Astrocyte (in vitro differentiated cells and primary cell): ENCODE measurements around the gene PKD1.

Source experiments
- CTCF ChIP-seq: IDR thresholded peaks from 2 replicates; pipeline ENCODE4 v1.5.1; 2011; ENCODE audit warnings: low read depth, mild to moderate bottlenecking, inconsistent platforms, low read length, moderate library complexity; ENCODE audit not compliant: insufficient read depth
- EZH2 ChIP-seq: IDR thresholded peaks from 2 replicates; pipeline ENCODE4 v1.6.1; 2012; ENCODE audit warnings: mild to moderate bottlenecking, low read length, inconsistent platforms; ENCODE audit not compliant: insufficient read depth

DNA sequence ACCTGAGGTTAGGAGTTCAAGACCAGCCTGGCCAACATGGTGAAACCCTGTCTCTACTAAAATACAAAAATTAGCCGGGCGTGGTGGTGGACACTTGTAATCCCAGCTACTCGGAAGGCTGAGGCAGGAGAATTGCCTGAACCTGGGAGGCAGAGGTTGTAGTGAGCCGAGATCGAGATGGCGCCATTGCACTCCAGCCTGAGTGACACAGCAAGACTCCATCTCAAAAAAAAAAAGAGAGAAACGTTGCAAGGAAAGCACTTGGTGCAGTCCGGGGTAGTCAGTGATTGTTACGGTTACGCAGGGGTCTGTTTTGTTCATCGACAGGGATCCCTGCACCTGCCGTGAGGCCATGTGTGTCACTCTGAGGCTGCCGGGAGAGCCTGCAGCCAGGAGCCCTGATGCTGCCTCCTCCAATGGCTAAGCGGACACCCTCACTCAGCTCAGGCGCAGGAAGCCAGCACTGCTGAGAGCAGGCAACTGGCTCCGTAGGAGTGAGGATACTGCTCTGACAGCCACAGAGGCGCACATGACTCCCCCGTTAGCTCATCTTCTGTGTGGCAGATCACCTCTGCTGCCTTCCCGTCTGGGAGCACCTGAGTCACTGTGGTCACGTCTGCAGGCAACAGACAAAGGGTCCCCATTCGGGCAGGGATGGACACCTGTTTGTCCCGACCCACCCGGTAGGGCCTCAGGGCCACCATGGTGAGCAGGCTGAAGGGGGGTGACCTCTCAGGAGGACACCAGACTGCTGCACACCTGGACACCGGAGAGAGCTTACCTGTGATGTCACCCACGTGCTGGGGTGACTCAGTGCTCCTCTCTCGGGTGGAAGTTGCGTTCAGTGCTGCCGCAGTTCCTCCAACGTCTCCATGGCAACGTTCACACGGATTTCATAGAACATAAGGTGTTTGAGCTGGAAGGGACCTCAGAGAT, 7.5 kb upstream of the PKD1 start:
- TF ChIP-seq CTCF = no peak
- TF ChIP-seq EZH2 = no peak
